ENCODE measurements around the gene GCC1.

Gene GCC1

GRCh38 chr7:127535546-127536393 is 49.6 kb downstream of the GCC1 start:
- DNase-seq: no peak

- DNase-seq: no peak
Observed at GRCh38 chr7:127534636-127535035, 50.8 kb downstream of the GCC1 start.

DNA sequence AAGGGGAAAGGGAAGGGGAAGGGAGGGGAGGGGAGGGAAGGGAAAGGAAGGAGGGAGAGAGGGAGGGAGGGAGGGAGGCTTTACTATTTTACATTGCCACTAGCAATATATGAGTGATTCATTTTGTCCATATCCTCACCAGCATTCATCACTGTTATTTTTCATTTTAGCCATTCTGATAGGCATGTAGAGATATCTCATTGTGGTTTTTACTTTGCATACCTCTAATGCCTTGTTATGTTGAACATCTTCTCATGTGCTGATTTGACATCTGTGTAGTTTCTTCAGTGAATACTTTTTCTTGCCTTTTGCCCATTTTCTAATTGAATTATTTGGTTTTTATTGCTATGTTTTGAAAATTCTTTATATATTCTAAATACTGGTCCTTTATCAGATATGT is 52.7 kb downstream of the GCC1 start:
- no peak for DNase-seq

GRCh38 chr7:127532151-127532550 is 53.2 kb downstream of the GCC1 start:
- DNase-seq: no peak
